ENCODE measurements around the gene FDXR. TPM values are rescaled to one million over a fixed set of nuclear protein-coding genes. Genes with fewer than 3 reads are reported as not detected.

FDXR gene
- polyA plus RNA-seq, 4 donors = 4.1 to 11.6 (median 9.2) TPM

- no peak for DNase-seq (ENCODE audit: low read depth in 4 of 4, low spot score in 2 of 4)
Observed at GRCh38 chr17:74901353-74902135, 28.8 kb upstream of the FDXR start.

GRCh38 chr17:74900208-74900607 lies 27.4 kb upstream of the FDXR start:
- DNase-seq (ENCODE audit: low read depth in 4 of 4, low spot score in 2 of 4) = no peak

- no peak for DNase-seq (ENCODE audit: low read depth in 4 of 4, low spot score in 2 of 4)
Observed at GRCh38 chr17:74898376-74898946, 25.7 kb upstream of the FDXR start.

- no peak for DNase-seq (ENCODE audit: low read depth in 4 of 4, low spot score in 2 of 4)
Observed at GRCh38 chr17:74893936-74894671, 21.3 kb upstream of the FDXR start.

GRCh38 chr17:74892974-74893911 lies 20.4 kb upstream of the FDXR start, which contains the start of gene FADS6:
Gene FADS6 (minus strand): TSS chr17:74893633. CDS start chr17:74893595, 38 bp downstream.
- DNase-seq (ENCODE audit: low read depth in 4 of 4, low spot score in 2 of 4) = no peak

GRCh38 chr17:74892013-74892841 lies 19.4 kb upstream of the FDXR start:
- DNase-seq (ENCODE audit: low read depth in 4 of 4, low spot score in 2 of 4) = no peak

GRCh38 chr17:74890554-74890953 lies 17.8 kb upstream of the FDXR start:
- no peak for DNase-seq (ENCODE audit: low read depth in 4 of 4, low spot score in 2 of 4)

GRCh38 chr17:74888469-74888868 lies 15.7 kb upstream of the FDXR start:
- no peak for DNase-seq (ENCODE audit: low read depth in 4 of 4, low spot score in 2 of 4)

- DNase-seq (ENCODE audit: low read depth in 4 of 4, low spot score in 2 of 4) = no peak
Observed at GRCh38 chr17:74883241-74883745, 10.5 kb upstream of the FDXR start.

GRCh38 chr17:74882517-74883240 lies 9.9 kb upstream of the FDXR start:
- DNase-seq (ENCODE audit: low read depth in 4 of 4, low spot score in 2 of 4) = no peak

GRCh38 chr17:74881073-74881472 lies 8.3 kb upstream of the FDXR start:
- DNase-seq (ENCODE audit: low read depth in 4 of 4, low spot score in 2 of 4) = no peak

- no peak for DNase-seq (ENCODE audit: low read depth in 4 of 4, low spot score in 2 of 4)
Observed at GRCh38 chr17:74879308-74879707, 6.5 kb upstream of the FDXR start.

- no peak for DNase-seq (ENCODE audit: low read depth in 4 of 4, low spot score in 2 of 4)
Observed at GRCh38 chr17:74878658-74879057, 5.9 kb upstream of the FDXR start.

- DNase-seq (ENCODE audit: low read depth in 4 of 4, low spot score in 2 of 4) = no peak
Observed at GRCh38 chr17:74877592-74878548, 5.1 kb upstream of the FDXR start.

- DNase-seq (ENCODE audit: low read depth in 4 of 4, low spot score in 2 of 4) = no peak
Observed at GRCh38 chr17:74875977-74876593, 3.3 kb upstream of the FDXR start.

- no peak for DNase-seq (ENCODE audit: low read depth in 4 of 4, low spot score in 2 of 4)
Observed at GRCh38 chr17:74875155-74875976, 2.6 kb upstream of the FDXR start.

Data from left renal cortex interstitium (tissue), 4 donors.